Measurements from ENCODE around the gene ATXN1.

DNA sequence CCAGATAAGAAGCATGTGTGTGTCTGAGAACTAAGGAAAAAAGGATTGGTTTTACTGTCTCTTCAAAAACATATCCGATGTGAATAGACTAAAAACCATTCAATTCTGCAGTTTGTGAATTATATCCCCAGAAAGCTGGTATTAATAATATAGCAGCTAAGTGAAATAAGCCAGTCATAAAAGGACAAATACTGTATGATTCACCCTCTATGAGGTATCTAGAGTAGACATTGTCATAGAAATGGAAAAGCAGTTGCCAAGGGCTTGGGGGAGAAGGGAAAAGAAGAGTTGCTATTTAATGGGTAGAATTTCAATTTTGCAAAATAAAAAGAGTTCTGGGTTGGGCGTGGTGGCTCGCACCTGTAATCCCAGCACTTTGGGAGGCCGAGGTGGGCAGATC is 137.5 kb downstream of the ATXN1 start:
- TF ChIP-seq, protein P1, sequence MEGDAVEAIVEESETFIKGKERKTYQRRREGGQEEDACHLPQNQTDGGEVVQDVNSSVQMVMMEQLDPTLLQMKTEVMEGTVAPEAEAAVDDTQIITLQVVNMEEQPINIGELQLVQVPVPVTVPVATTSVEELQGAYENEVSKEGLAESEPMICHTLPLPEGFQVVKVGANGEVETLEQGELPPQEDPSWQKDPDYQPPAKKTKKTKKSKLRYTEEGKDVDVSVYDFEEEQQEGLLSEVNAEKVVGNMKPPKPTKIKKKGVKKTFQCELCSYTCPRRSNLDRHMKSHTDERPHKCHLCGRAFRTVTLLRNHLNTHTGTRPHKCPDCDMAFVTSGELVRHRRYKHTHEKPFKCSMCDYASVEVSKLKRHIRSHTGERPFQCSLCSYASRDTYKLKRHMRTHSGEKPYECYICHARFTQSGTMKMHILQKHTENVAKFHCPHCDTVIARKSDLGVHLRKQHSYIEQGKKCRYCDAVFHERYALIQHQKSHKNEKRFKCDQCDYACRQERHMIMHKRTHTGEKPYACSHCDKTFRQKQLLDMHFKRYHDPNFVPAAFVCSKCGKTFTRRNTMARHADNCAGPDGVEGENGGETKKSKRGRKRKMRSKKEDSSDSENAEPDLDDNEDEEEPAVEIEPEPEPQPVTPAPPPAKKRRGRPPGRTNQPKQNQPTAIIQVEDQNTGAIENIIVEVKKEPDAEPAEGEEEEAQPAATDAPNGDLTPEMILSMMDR (IDR thresholded peaks at IDR 0.05), result no peak
- no peak for TF ChIP-seq POLR2A (IDR thresholded peaks at IDR 0.05)

Data from lower leg skin (tissue), 3 donors.